ENCODE data around the gene NINJ2.
A peak's percentile ranks its signal among the peaks of the same experiment; 100 is the strongest.

Gene NINJ2

GRCh38 chr12:546265-546919 is 116.9 kb downstream of the NINJ2 start:
- DNase-seq = peak; percentile 27

- no peak for DNase-seq
Measured at GRCh38 chr12:545835-546234, 117.4 kb downstream of the NINJ2 start.

GRCh38 chr12:544941-545635 is 118.2 kb downstream of the NINJ2 start:
- peak; percentile 26 for DNase-seq

- peak; percentile 20 for DNase-seq
Measured at GRCh38 chr12:544142-544541, 119.1 kb downstream of the NINJ2 start.

GRCh38 chr12:543114-543451 is 120.2 kb downstream of the NINJ2 start:
- no peak for DNase-seq

- peak; percentile 55 for DNase-seq
Measured at GRCh38 chr12:542395-543113, 120.7 kb downstream of the NINJ2 start.

GRCh38 chr12:541676-542324 is 121.4 kb downstream of the NINJ2 start:
- peak; percentile 40 for DNase-seq

- peak; percentile 6 for DNase-seq
Measured at GRCh38 chr12:539540-540310, 123.5 kb downstream of the NINJ2 start.

- peak; percentile 63 for DNase-seq
Measured at GRCh38 chr12:538731-539539, 124.3 kb downstream of the NINJ2 start.

- no peak for DNase-seq
Measured at GRCh38 chr12:537772-538171, 125.5 kb downstream of the NINJ2 start.

- DNase-seq = no peak
Measured at GRCh38 chr12:536751-537245, 126.4 kb downstream of the NINJ2 start.

GRCh38 chr12:535396-535795 is 127.8 kb downstream of the NINJ2 start:
- DNase-seq = no peak

- DNase-seq = no peak
Measured at GRCh38 chr12:534216-534615, 129.0 kb downstream of the NINJ2 start.

- DNase-seq = no peak
Measured at GRCh38 chr12:533718-534117, 129.5 kb downstream of the NINJ2 start.

GRCh38 chr12:532908-533565 is 130.2 kb downstream of the NINJ2 start:
- no peak for DNase-seq

- DNase-seq = no peak
Measured at GRCh38 chr12:531951-532585, 131.2 kb downstream of the NINJ2 start.

GRCh38 chr12:530821-531220 is 132.4 kb downstream of the NINJ2 start:
- DNase-seq = no peak

GRCh38 chr12:530308-530707 is 132.9 kb downstream of the NINJ2 start:
- no peak for DNase-seq

GRCh38 chr12:527729-528128 is 135.5 kb downstream of the NINJ2 start:
- DNase-seq = no peak

- DNase-seq = no peak
Measured at GRCh38 chr12:527241-527640, 136.0 kb downstream of the NINJ2 start.

- no peak for DNase-seq
Measured at GRCh38 chr12:526089-526488, 137.2 kb downstream of the NINJ2 start.

Data from left hindlimb (tissue), 1 donor.